MM.1S (cell line): Measurements from ENCODE around the gene CHST1.

Source experiments
- DNase-seq: peaks from one replicate; pipeline ENCODE4 v3.0.0-alpha.2; 2015
- H2AFZ ChIP-seq: fragments of 300-600 bp; sonication (generic); 2 replicates; pipeline ENCODE4 v1.6.0; 2016; ENCODE audit warnings: antibody characterized with exemption, low read length
- H3F3A ChIP-seq: fragments of 300-600 bp; sonication (generic); 2 replicates; pipeline ENCODE4 v1.6.1; 2016; ENCODE audit warnings: mild to moderate bottlenecking, antibody characterized with exemption, low read length, moderate library complexity, mixed read lengths; ENCODE audit not compliant: insufficient read depth
- H3K27ac ChIP-seq: fragments of 300-600 bp; sonication (generic); 2 replicates; pipeline ENCODE4 v1.5.1; 2016; ENCODE audit warnings: mild to moderate bottlenecking, low read length
- H3K27me3 ChIP-seq: fragments of 300-600 bp; sonication (generic); replicated peaks from 2 replicates; pipeline ENCODE4 v1.6.0; 2016; ENCODE audit warnings: low read length; ENCODE audit not compliant: insufficient read depth
- H3K36me3 ChIP-seq: fragments of 300-600 bp; sonication (generic); replicated peaks from 2 replicates; pipeline ENCODE4 v1.6.1; 2016; ENCODE audit warnings: mild to moderate bottlenecking, low read length, mixed read lengths; ENCODE audit not compliant: insufficient read depth
- H3K4me1 ChIP-seq: fragments of 300-600 bp; sonication (generic); 2 replicates; pipeline ENCODE4 v1.6.1; 2016; ENCODE audit warnings: low read length, mixed read lengths
- H3K4me2 ChIP-seq: fragments of 300-600 bp; sonication (generic); 2 replicates; pipeline ENCODE4 v1.6.0; 2016; ENCODE audit warnings: low read depth, low read length
- H3K4me3 ChIP-seq: fragments of 300-600 bp; sonication (generic); 2 replicates; pipeline ENCODE4 v1.5.1; 2016; ENCODE audit warnings: low read length, mixed read lengths
- H3K79me2 ChIP-seq: fragments of 300-600 bp; sonication (generic); 2 replicates; pipeline ENCODE4 v1.6.1; 2016; ENCODE audit warnings: mixed run types, low read length, mixed read lengths
- H3K9ac ChIP-seq: fragments of 300-600 bp; sonication (generic); 2 replicates; pipeline ENCODE4 v1.6.1; 2016; ENCODE audit warnings: low read length, mixed read lengths
- H3K9me2 ChIP-seq: fragments of 300-600 bp; sonication (generic); replicated peaks from 2 replicates; pipeline ENCODE4 v1.6.1; 2016; ENCODE audit warnings: mild to moderate bottlenecking, low read length, mixed read lengths; ENCODE audit not compliant: insufficient read depth
- H3K9me3 ChIP-seq: fragments of 300-600 bp; sonication (generic); replicated peaks from 2 replicates; pipeline ENCODE4 v1.6.1; 2016; ENCODE audit warnings: mild to moderate bottlenecking, low read length, mixed read lengths; ENCODE audit not compliant: insufficient read depth
- H4K20me1 ChIP-seq: fragments of 300-600 bp; sonication (generic); 2 replicates; pipeline ENCODE4 v1.6.1; 2016; ENCODE audit warnings: mild to moderate bottlenecking, low read length, moderate library complexity, mixed read lengths; ENCODE audit not compliant: insufficient read depth
- CTCF ChIP-seq: fragments of 300-600 bp; sonication (generic); IDR thresholded peaks from 2 replicates; pipeline ENCODE4 v1.5.1; 2016; ENCODE audit warnings: antibody characterized with exemption, low read length, mixed read lengths
- EZH2 ChIP-seq: fragments of 300-600 bp; sonication (generic); optimal IDR thresholded peaks from 2 replicates; pipeline ENCODE3; 2017; ENCODE audit warnings: low read depth, mild to moderate bottlenecking, antibody characterized with exemption, low read length, mixed read lengths
- EZH2phosphoT487 ChIP-seq: fragments of 300-600 bp; sonication (generic); IDR thresholded peaks from 2 replicates; pipeline ENCODE4 v1.6.1; 2018; ENCODE audit warnings: antibody characterized with exemption, low read length

CHST1 gene

GRCh38 chr11:45648931-45649330 lies 16.5 kb downstream of the CHST1 start:
- Histone ChIP-seq H4K20me1 (no peaks in the 10 kb centered on the region), H3F3A (no peaks in the 10 kb centered on the region), H3K36me3 (no peaks in the 10 kb centered on the region), H3K4me1 (no peaks in the 10 kb centered on the region), H3K4me2 (no peak overlapping the region), H3K9me2 (no peaks in the 10 kb centered on the region), H3K9me3 (no peaks in the 10 kb centered on the region), H3K4me3 (no peak overlapping the region), H3K79me2 (no peaks in the 10 kb centered on the region), H3K27ac (no peak overlapping the region), H2AFZ (no peak overlapping the region), H3K27me3 (peaks cover 25% of the 10 kb centered on the region), H3K9ac (no peak overlapping the region)
- DNase-seq, result no peak
- TF ChIP-seq EZH2, result no peak

GRCh38 chr11:45647786-45648185 lies 17.6 kb downstream of the CHST1 start:
- no peaks in the 10 kb centered on the region for H3K36me3 ChIP-seq
- H3K9me2 ChIP-seq, result no peaks in the 10 kb centered on the region
- H3K4me3 ChIP-seq, result no peak overlapping the region
- no peak overlapping the region for H2AFZ ChIP-seq
- H3K27ac ChIP-seq, result no peak overlapping the region
- no peaks in the 10 kb centered on the region for H4K20me1 ChIP-seq
- TF ChIP-seq CTCF, result no peak
- no peak for TF ChIP-seq EZH2phosphoT487
- no peak for TF ChIP-seq EZH2
- DNase-seq, result no peak
- H3K79me2 ChIP-seq, result no peaks in the 10 kb centered on the region
- no peaks in the 10 kb centered on the region for H3F3A ChIP-seq
- H3K4me1 ChIP-seq, result no peaks in the 10 kb centered on the region
- H3K27me3 ChIP-seq, result peaks cover 16% of the 10 kb centered on the region
- no peaks in the 10 kb centered on the region for H3K9me3 ChIP-seq
- H3K4me2 ChIP-seq, result no peak overlapping the region
- H3K9ac ChIP-seq, result no peak overlapping the region

GRCh38 chr11:45647329-45647728 lies 18.1 kb downstream of the CHST1 start:
- no peaks in the 10 kb centered on the region for H3K4me1 ChIP-seq
- TF ChIP-seq CTCF, result no peak
- no peak for TF ChIP-seq EZH2
- TF ChIP-seq EZH2phosphoT487, result no peak
- no peaks in the 10 kb centered on the region for H3K36me3 ChIP-seq
- H3K4me2 ChIP-seq, result no peak overlapping the region
- no peaks in the 10 kb centered on the region for H4K20me1 ChIP-seq
- H3K9me3 ChIP-seq, result no peaks in the 10 kb centered on the region
- no peak overlapping the region for H2AFZ ChIP-seq
- H3K9ac ChIP-seq, result no peak overlapping the region
- no peak for DNase-seq
- H3K79me2 ChIP-seq, result no peaks in the 10 kb centered on the region
- no peak overlapping the region for H3K27ac ChIP-seq
- no peaks in the 10 kb centered on the region for H3F3A ChIP-seq
- no peak overlapping the region for H3K4me3 ChIP-seq
- no peaks in the 10 kb centered on the region for H3K9me2 ChIP-seq
- H3K27me3 ChIP-seq, result peaks cover 12% of the 10 kb centered on the region

GRCh38 chr11:45646275-45646927 lies 19.0 kb downstream of the CHST1 start:
- H3K4me1 ChIP-seq, result no peaks in the 10 kb centered on the region
- no peaks in the 10 kb centered on the region for H4K20me1 ChIP-seq
- no peak overlapping the region for H2AFZ ChIP-seq
- no peaks in the 10 kb centered on the region for H3K9me2 ChIP-seq
- H3F3A ChIP-seq, result no peaks in the 10 kb centered on the region
- no peak for TF ChIP-seq EZH2phosphoT487
- TF ChIP-seq CTCF, result no peak
- TF ChIP-seq EZH2, result no peak
- no peak overlapping the region for H3K9ac ChIP-seq
- H3K4me2 ChIP-seq, result no peak overlapping the region
- H3K27ac ChIP-seq, result no peak overlapping the region
- DNase-seq, result no peak
- peaks cover 2% of the 10 kb centered on the region; the same call in 1 of the 2 replicates for H3K27me3 ChIP-seq
- no peaks in the 10 kb centered on the region for H3K36me3 ChIP-seq
- no peaks in the 10 kb centered on the region for H3K9me3 ChIP-seq
- no peaks in the 10 kb centered on the region for H3K79me2 ChIP-seq
- no peak overlapping the region for H3K4me3 ChIP-seq
